AG09309 (cell line): ENCODE data around the gene RUFY3.
"Not testable (repeated sequence)": the region's sequence is repeated elsewhere in the genome, so short reads cannot be mapped to it uniquely, and the experiment has no call there.

ENCODE experiments used
- DNase-seq: peaks from one replicate; pipeline ENCODE4 v3.0.0-alpha.2; 2010; ENCODE audit warnings: low read depth
- H3K4me3 ChIP-seq: 2 replicates; pipeline ENCODE4 v1.5.1; 2011; ENCODE audit warnings: mild to moderate bottlenecking, low read depth, low read length, moderate library complexity; ENCODE audit not compliant: control insufficient read depth
- CTCF ChIP-seq: IDR thresholded peaks from 2 replicates; pipeline ENCODE4 v1.5.1; 2011; ENCODE audit warnings: mild to moderate bottlenecking, low read depth, low read length, inconsistent platforms; ENCODE audit not compliant: insufficient read depth, control insufficient read depth; ENCODE audit errors: missing control alignments

The RUFY3 gene

GRCh38 chr4:70759627-70760026 lies 37.9 kb downstream of the RUFY3 start:
- no peak for DNase-seq
- H3K4me3 ChIP-seq = no peak overlapping the region
- TF ChIP-seq CTCF = no peak

GRCh38 chr4:70760662-70761061 lies 38.9 kb downstream of the RUFY3 start:
- no peak for DNase-seq
- H3K4me3 ChIP-seq = no peak overlapping the region
- TF ChIP-seq CTCF = no peak

- H3K4me3 ChIP-seq = no peak overlapping the region
- DNase-seq = no peak
- no peak for TF ChIP-seq CTCF
These were observed 39.6 kb downstream of the RUFY3 start for GRCh38 chr4:70761276-70761816.

- TF ChIP-seq CTCF = no peak
- no peak for DNase-seq
- no peak overlapping the region for H3K4me3 ChIP-seq
These were observed 43.6 kb downstream of the RUFY3 start for GRCh38 chr4:70765368-70765767.

GRCh38 chr4:70768301-70768948 lies 46.7 kb downstream of the RUFY3 start:
- TF ChIP-seq CTCF = no peak
- DNase-seq = no peak
- no peak overlapping the region for H3K4me3 ChIP-seq

GRCh38 chr4:70769396-70769795 lies 47.6 kb downstream of the RUFY3 start:
- not testable (repeated sequence) for H3K4me3 ChIP-seq, DNase-seq

- no peak overlapping the region for H3K4me3 ChIP-seq
- DNase-seq = no peak
- no peak for TF ChIP-seq CTCF
These were observed 51.3 kb downstream of the RUFY3 start for GRCh38 chr4:70772929-70773555.
